Astrocyte (in vitro differentiated cells and primary cell): ENCODE measurements around the gene PRKCE. TPM values are rescaled to one million over a fixed set of nuclear protein-coding genes. Genes with fewer than 3 reads are reported as not detected.

Source experiments
- DNase-seq: peaks from one replicate; pipeline ENCODE4 v3.0.0-alpha.2; 2010; ENCODE audit warnings: low read depth
- FAIRE-seq: peaks from 2 replicates; lab custom pipeline; 2011; peaks lifted over from hg19 to GRCh38; lab: Jason Lieb, UNC
- H2AFZ ChIP-seq: 2 replicates; pipeline ENCODE4 v1.6.0; 2012; ENCODE audit warnings: low read depth, low read length, inconsistent platforms
- H3K27ac ChIP-seq: 2 replicates; pipeline ENCODE4 v1.5.1; 2011; ENCODE audit warnings: low read depth, low read length, inconsistent platforms
- H3K27me3 ChIP-seq: 2 replicates; pipeline ENCODE4 v1.6.0; 2011; ENCODE audit warnings: low read length, inconsistent platforms; ENCODE audit not compliant: insufficient read depth
- H3K36me3 ChIP-seq: 2 replicates; pipeline ENCODE4 v1.5.1; 2011; ENCODE audit warnings: low read length, inconsistent platforms; ENCODE audit not compliant: insufficient read depth
- H3K4me1 ChIP-seq: 2 replicates; pipeline ENCODE4 v1.5.1; 2011; ENCODE audit warnings: low read length, inconsistent platforms; ENCODE audit not compliant: insufficient read depth
- H3K4me2 ChIP-seq: 2 replicates; pipeline ENCODE4 v1.6.0; 2012; ENCODE audit warnings: low read length, inconsistent platforms
- H3K4me3 ChIP-seq: 2 replicates; pipeline ENCODE4 v1.5.1; 2011; ENCODE audit warnings: low read depth, mild to moderate bottlenecking, low read length, inconsistent platforms; ENCODE audit not compliant: insufficient read depth
- H3K79me2 ChIP-seq: 2 replicates; pipeline ENCODE4 v1.6.0; 2012; ENCODE audit warnings: mild to moderate bottlenecking, low read length, inconsistent platforms; ENCODE audit not compliant: insufficient read depth
- H3K9ac ChIP-seq: 2 replicates; pipeline ENCODE4 v1.6.0; 2012; ENCODE audit warnings: mild to moderate bottlenecking, low read length, inconsistent platforms
- H3K9me3 ChIP-seq: 2 replicates; pipeline ENCODE4 v1.5.1; 2012; ENCODE audit warnings: low read depth, mild to moderate bottlenecking, low read length, inconsistent platforms; ENCODE audit not compliant: insufficient read depth
- H4K20me1 ChIP-seq: 2 replicates; pipeline ENCODE4 v1.6.0; 2012; ENCODE audit warnings: low read length, inconsistent platforms; ENCODE audit not compliant: insufficient read depth
- H3K27ac Mint-ChIP-seq: one replicate; pipeline ENCODE4 v1.8.0; 2021; ENCODE audit warnings: mild to moderate bottlenecking, mixed read lengths; ENCODE audit not compliant: unreplicated experiment
- H3K27me3 Mint-ChIP-seq: one replicate; pipeline ENCODE4 v1.8.0; 2021; ENCODE audit warnings: low read depth, mixed read lengths; ENCODE audit not compliant: unreplicated experiment
- H3K36me3 Mint-ChIP-seq: one replicate; pipeline ENCODE4 v1.8.0; 2021; ENCODE audit warnings: low read depth, mixed read lengths; ENCODE audit not compliant: unreplicated experiment
- H3K4me1 Mint-ChIP-seq: one replicate; pipeline ENCODE4 v1.8.0; 2021; ENCODE audit warnings: low read depth, mixed read lengths; ENCODE audit not compliant: unreplicated experiment
- H3K4me3 Mint-ChIP-seq: one replicate; pipeline ENCODE4 v1.8.0; 2021; ENCODE audit warnings: mild to moderate bottlenecking, moderate library complexity, mixed read lengths; ENCODE audit not compliant: unreplicated experiment
- H3K9me3 Mint-ChIP-seq: one replicate; pipeline ENCODE4 v1.8.0; 2021; ENCODE audit warnings: mild to moderate bottlenecking, mixed read lengths; ENCODE audit not compliant: unreplicated experiment
- CTCF ChIP-seq: IDR thresholded peaks from 2 replicates; pipeline ENCODE4 v1.5.1; 2011; ENCODE audit warnings: low read depth, mild to moderate bottlenecking, inconsistent platforms, low read length, moderate library complexity; ENCODE audit not compliant: insufficient read depth
- EZH2 ChIP-seq: IDR thresholded peaks from 2 replicates; pipeline ENCODE4 v1.6.1; 2012; ENCODE audit warnings: mild to moderate bottlenecking, low read length, inconsistent platforms; ENCODE audit not compliant: insufficient read depth
- total RNA-seq: library from RNA; stranded (reverse); gene quantifications from 2 replicates; pipeline ENCODE4 v1.2.1, GENCODE V29; 2021

The PRKCE gene
- total RNA-seq, 1 donor from 2014 or later: 12.8 TPM

DNA sequence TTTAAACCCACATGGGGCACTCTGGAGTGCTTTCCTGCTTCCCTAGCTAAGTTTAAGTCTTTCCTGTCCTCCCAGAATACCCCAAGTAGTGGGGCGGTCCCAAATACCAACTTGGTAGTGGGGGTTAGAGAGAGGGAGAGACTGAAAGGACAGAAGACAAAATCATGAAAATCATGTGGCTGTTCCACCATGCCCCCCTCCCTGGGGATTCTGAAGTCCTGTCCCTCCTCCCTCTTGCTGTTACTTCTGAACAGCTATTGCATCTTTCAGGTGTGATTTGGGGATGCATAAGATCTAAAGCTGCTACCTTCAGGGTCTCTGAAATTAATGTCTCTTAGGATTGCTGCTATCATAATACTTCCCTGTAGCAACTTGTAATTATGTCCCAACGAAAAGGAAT, 378.9 kb downstream of the PRKCE start:
- Histone ChIP-seq H3K4me3 (no peak overlapping the region), H2AFZ (no peak overlapping the region), H3K27me3 (no peaks in the 10 kb centered on the region), H3K79me2 (no peaks in the 10 kb centered on the region), H3K9me3 (no peaks in the 10 kb centered on the region), H3K4me2 (no peak overlapping the region), H3K9ac (no peak overlapping the region), H3K27ac (no peak overlapping the region), H3K36me3 (no peaks in the 10 kb centered on the region), H3K4me1 (peaks cover 10% of the 10 kb centered on the region), H4K20me1 (no peaks in the 10 kb centered on the region)
- Mint-ChIP-seq H3K27me3 (peaks cover 3% of the 10 kb centered on the region), H3K9me3 (peaks cover 5% of the 10 kb centered on the region), H3K27ac (no peak overlapping the region), H3K4me3 (no peak overlapping the region), H3K36me3 (peaks cover 6% of the 10 kb centered on the region), H3K4me1 (peaks cover 6% of the 10 kb centered on the region)
- FAIRE-seq (no peak), DNase-seq (no peak)
- TF ChIP-seq CTCF: no peak
- TF ChIP-seq EZH2: no peak

DNA sequence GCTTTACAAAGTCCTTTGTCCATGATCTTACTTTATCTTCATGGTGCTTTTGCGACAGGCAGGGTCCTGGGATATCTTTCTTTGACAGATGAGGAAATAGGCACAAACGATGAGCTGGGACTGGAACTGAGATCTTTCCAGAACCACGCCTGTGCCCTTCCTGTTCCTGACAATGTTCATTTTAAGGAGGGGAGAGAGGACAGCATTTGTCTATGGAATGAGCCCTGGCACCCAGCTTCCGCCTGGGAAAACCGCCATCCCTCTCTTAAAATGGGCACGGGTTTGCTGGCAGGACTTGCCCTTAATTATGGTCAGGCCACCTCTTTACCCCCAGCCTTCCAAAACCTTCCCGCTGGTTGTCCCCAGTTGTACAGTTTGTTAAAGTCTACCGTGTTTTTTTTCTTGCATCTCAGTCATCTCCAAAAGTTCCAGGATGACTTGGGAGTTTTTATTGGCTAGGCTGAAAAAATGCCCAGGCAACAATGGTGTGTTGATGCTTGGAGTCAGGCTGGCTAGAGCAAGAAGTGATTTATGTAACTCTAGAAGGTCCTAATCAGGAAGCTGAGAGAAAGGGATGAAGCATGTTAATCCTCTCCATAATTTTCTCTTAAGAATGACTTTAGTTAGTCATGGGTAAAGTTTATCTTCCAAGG, 380.8 kb downstream of the PRKCE start:
- DNase-seq (no peak), FAIRE-seq (no peak)
- no peaks in the 10 kb centered on the region for H3K27me3 ChIP-seq
- Mint-ChIP-seq H3K4me3 (no peak overlapping the region), H3K4me1 (peaks cover 9% of the 10 kb centered on the region), H3K9me3 (peaks cover 5% of the 10 kb centered on the region), H3K27me3 (no peaks in the 10 kb centered on the region), H3K36me3 (peaks cover 6% of the 10 kb centered on the region), H3K27ac (no peak overlapping the region)
- H3K79me2 ChIP-seq: no peaks in the 10 kb centered on the region
- no peak overlapping the region for H2AFZ ChIP-seq
- H4K20me1 ChIP-seq: no peaks in the 10 kb centered on the region
- peaks cover 18% of the 10 kb centered on the region for H3K4me1 ChIP-seq
- H3K36me3 ChIP-seq: no peaks in the 10 kb centered on the region
- H3K9me3 ChIP-seq: no peaks in the 10 kb centered on the region
- no peak overlapping the region for H3K4me3 ChIP-seq
- H3K27ac ChIP-seq: no peak overlapping the region
- no peak for TF ChIP-seq CTCF
- no peak for TF ChIP-seq EZH2
- no peak overlapping the region for H3K4me2 ChIP-seq
- H3K9ac ChIP-seq: no peak overlapping the region

DNA sequence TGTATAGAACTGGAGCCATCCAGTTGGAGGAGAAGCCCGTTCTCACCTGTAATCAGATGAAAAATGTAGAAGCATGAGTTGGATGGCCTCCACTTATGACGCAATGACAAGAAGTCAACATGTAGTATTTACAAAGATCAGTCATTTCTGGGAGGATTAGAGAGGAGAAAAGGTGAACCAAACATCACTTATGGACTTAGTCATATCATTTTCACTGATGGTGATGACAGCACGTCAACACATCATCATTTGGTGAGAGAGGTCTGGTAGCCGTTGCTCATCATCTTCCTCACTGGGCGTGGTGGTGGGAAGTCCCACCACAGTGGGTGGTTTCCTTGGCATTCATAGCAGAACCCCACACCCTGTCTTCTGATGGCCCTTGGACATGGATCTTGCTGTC, 381.5 kb downstream of the PRKCE start:
- Mint-ChIP-seq H3K4me1 (peaks cover 9% of the 10 kb centered on the region), H3K36me3 (peaks cover 6% of the 10 kb centered on the region), H3K27ac (no peak overlapping the region), H3K27me3 (no peaks in the 10 kb centered on the region), H3K4me3 (no peak overlapping the region), H3K9me3 (peaks cover 5% of the 10 kb centered on the region)
- FAIRE-seq (no peak), DNase-seq (no peak)
- Histone ChIP-seq H3K4me3 (no peak overlapping the region), H3K9ac (no peak overlapping the region), H3K4me2 (no peak overlapping the region), H4K20me1 (no peaks in the 10 kb centered on the region), H3K79me2 (no peaks in the 10 kb centered on the region), H3K4me1 (peaks cover 24% of the 10 kb centered on the region), H3K9me3 (no peaks in the 10 kb centered on the region), H3K27ac (no peak overlapping the region), H3K27me3 (no peaks in the 10 kb centered on the region), H2AFZ (no peak overlapping the region), H3K36me3 (no peaks in the 10 kb centered on the region)
- TF ChIP-seq CTCF: no peak
- TF ChIP-seq EZH2: no peak
